ENCODE results near the gene OLFM2.
A peak's percentile ranks its signal among the peaks of the same experiment; 100 is the strongest.
"Not testable (repeated sequence)": the region's sequence is repeated elsewhere in the genome, so short reads cannot be mapped to it uniquely, and the experiment has no call there.

OLFM2 gene

GRCh38 chr19:9848762-9849161 is 87.6 kb downstream of the OLFM2 start:
- H3K27me3 ChIP-seq (ENCODE audit: insufficient read depth, low read length, poor library complexity): no peaks in the 10 kb centered on the region
- no peak overlapping the region for H3K4me3 ChIP-seq (ENCODE audit: low read length)
- H3K79me1 ChIP-seq (ENCODE audit: low read length): no peaks in the 10 kb centered on the region
- no peak overlapping the region for H2BK5ac ChIP-seq (ENCODE audit: low read length)
- H3K9ac ChIP-seq (ENCODE audit: low read length): no peak overlapping the region
- no peak overlapping the region for H4K8ac ChIP-seq (ENCODE audit: low read depth, low read length)
- no peak overlapping the region for H4K5ac ChIP-seq (ENCODE audit: low read length)
- H2AK5ac ChIP-seq (ENCODE audit: low read length): no peak overlapping the region
- no peak overlapping the region for H2BK120ac ChIP-seq (ENCODE audit: low read depth, low read length)
- no peak overlapping the region for H3K27ac ChIP-seq (ENCODE audit: low read depth, low read length)
- no peak overlapping the region for H3K23ac ChIP-seq (ENCODE audit: low read length)
- H3K56ac ChIP-seq (ENCODE audit: low read length): no peak overlapping the region
- no peak overlapping the region for H3K4ac ChIP-seq (ENCODE audit: low read depth, low read length)
- no peaks in the 10 kb centered on the region for H3K79me2 ChIP-seq (ENCODE audit: control insufficient read depth, insufficient read depth, low read length)
- no CpG with 5 or more reads among the region's 23 CpGs for WGBS (ENCODE audit: extremely low coverage, insufficient coverage, low lambda C conversion rate)
- no peaks in the 10 kb centered on the region for H3K4me1 ChIP-seq (ENCODE audit: control insufficient read depth, low read depth, low read length)
- H3K36me3 ChIP-seq (ENCODE audit: control insufficient read depth, insufficient read depth, low read length): no peaks in the 10 kb centered on the region
- H3K18ac ChIP-seq (ENCODE audit: low read length): no peak overlapping the region
- H2BK15ac ChIP-seq (replicated peaks; ENCODE audit: low read depth): no peak overlapping the region
- H3K4me2 ChIP-seq (ENCODE audit: low read length): no peak overlapping the region
- no peak for DNase-seq

DNA sequence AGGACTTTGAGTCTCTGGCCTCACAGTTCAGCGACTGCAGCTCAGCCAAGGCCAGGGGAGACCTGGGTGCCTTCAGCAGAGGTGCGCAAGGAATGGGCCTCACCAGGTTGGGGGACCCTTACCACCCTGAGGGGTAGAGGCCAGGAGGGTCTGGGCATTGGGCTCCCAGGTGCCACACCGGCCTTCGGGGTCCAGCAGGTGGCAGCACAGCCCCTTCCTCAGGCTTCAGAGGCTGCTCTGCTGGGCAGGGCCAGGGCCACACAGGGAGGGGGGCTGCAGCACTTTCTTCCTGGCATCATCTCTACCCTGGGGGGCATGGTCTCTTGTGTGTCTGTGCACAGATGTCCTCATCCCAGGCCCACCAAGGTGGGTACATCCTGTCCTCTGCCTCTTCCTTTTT is 88.3 kb downstream of the OLFM2 start:
- Histone ChIP-seq H3K79me1 (ENCODE audit: low read length) (no peaks in the 10 kb centered on the region), H4K8ac (ENCODE audit: low read depth, low read length) (no peak overlapping the region), H3K18ac (ENCODE audit: low read length) (no peak overlapping the region), H3K4me1 (ENCODE audit: control insufficient read depth, low read depth, low read length) (no peaks in the 10 kb centered on the region), H3K56ac (ENCODE audit: low read length) (no peak overlapping the region), H3K4ac (ENCODE audit: low read depth, low read length) (no peak overlapping the region), H2BK15ac (replicated peaks; ENCODE audit: low read depth) (no peak overlapping the region), H2BK120ac (ENCODE audit: low read depth, low read length) (no peak overlapping the region), H2BK5ac (ENCODE audit: low read length) (no peak overlapping the region), H3K23ac (ENCODE audit: low read length) (no peak overlapping the region), H3K9ac (ENCODE audit: low read length) (no peak overlapping the region), H2AK5ac (ENCODE audit: low read length) (no peak overlapping the region), H4K5ac (ENCODE audit: low read length) (no peak overlapping the region), H3K4me3 (ENCODE audit: low read length) (no peak overlapping the region), H3K79me2 (ENCODE audit: control insufficient read depth, insufficient read depth, low read length) (no peaks in the 10 kb centered on the region), H3K27ac (ENCODE audit: low read depth, low read length) (no peak overlapping the region), H3K36me3 (ENCODE audit: control insufficient read depth, insufficient read depth, low read length) (no peaks in the 10 kb centered on the region), H3K27me3 (ENCODE audit: insufficient read depth, low read length, poor library complexity) (no peaks in the 10 kb centered on the region), H3K4me2 (ENCODE audit: low read length) (no peak overlapping the region)
- no CpG with 5 or more reads among the region's 4 CpGs for WGBS (ENCODE audit: extremely low coverage, insufficient coverage, low lambda C conversion rate)
- DNase-seq: peak; percentile 42

- H3K79me1 ChIP-seq (ENCODE audit: low read length): no peaks in the 10 kb centered on the region
- DNase-seq: peak; percentile 83
- H3K23ac ChIP-seq (ENCODE audit: low read length): no peak overlapping the region
- H4K5ac ChIP-seq (ENCODE audit: low read length): no peak overlapping the region
- H3K9ac ChIP-seq (ENCODE audit: low read length): no peak overlapping the region
- no peak overlapping the region for H3K18ac ChIP-seq (ENCODE audit: low read length)
- H2BK5ac ChIP-seq (ENCODE audit: low read length): no peak overlapping the region
- H2BK15ac ChIP-seq (replicated peaks; ENCODE audit: low read depth): no peak overlapping the region
- no peak overlapping the region for H3K4ac ChIP-seq (ENCODE audit: low read depth, low read length)
- no peak overlapping the region for H4K8ac ChIP-seq (ENCODE audit: low read depth, low read length)
- no peak overlapping the region for H3K4me3 ChIP-seq (ENCODE audit: low read length)
- no peak overlapping the region for H3K27ac ChIP-seq (ENCODE audit: low read depth, low read length)
- no peak overlapping the region for H2BK120ac ChIP-seq (ENCODE audit: low read depth, low read length)
- no peak overlapping the region for H3K56ac ChIP-seq (ENCODE audit: low read length)
- no CpG with 5 or more reads among the region's 13 CpGs for WGBS (ENCODE audit: extremely low coverage, insufficient coverage, low lambda C conversion rate)
- H3K4me1 ChIP-seq (ENCODE audit: control insufficient read depth, low read depth, low read length): no peaks in the 10 kb centered on the region
- no peaks in the 10 kb centered on the region for H3K27me3 ChIP-seq (ENCODE audit: insufficient read depth, low read length, poor library complexity)
- no peak overlapping the region for H2AK5ac ChIP-seq (ENCODE audit: low read length)
- no peaks in the 10 kb centered on the region for H3K79me2 ChIP-seq (ENCODE audit: control insufficient read depth, insufficient read depth, low read length)
- no peaks in the 10 kb centered on the region for H3K36me3 ChIP-seq (ENCODE audit: control insufficient read depth, insufficient read depth, low read length)
- H3K4me2 ChIP-seq (ENCODE audit: low read length): no peak overlapping the region
Observed at GRCh38 chr19:9847087-9847671, 89.1 kb downstream of the OLFM2 start.

DNA sequence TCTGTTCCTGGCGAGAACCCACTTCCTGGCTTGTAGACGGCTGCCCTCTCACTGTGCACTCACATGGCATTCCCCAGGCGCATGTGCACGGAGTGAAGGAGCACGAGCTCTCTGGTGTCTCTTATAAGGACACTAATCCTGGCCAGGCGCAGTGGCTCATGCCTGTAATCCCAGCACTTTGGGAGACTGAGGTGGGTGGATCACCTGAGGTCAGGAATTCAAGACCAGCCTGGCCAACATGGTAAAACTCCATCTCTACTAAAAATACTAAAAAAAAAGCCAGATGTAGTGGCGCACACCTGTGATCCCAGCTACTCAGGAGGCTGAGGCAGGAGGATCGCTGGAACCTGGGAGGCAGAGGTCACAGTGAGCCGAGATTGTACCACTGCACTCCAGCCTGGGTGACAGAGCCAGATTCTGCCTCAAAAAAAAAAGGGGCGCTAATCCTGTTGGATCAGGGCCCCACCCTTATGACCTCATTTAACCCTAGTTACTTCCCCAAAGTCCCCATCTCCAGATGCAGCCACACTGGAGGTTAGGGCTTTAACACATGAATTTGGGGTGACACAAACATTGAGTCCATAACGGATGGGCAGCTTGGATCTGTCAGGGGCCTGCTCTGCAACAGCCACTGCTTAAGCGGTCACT is 92.6 kb downstream of the OLFM2 start:
- not testable (repeated sequence) for H4K8ac ChIP-seq (ENCODE audit: low read depth, low read length); H3K9ac ChIP-seq (ENCODE audit: low read length); H3K4ac ChIP-seq (ENCODE audit: low read depth, low read length); H3K18ac ChIP-seq (ENCODE audit: low read length); H3K27ac ChIP-seq (ENCODE audit: low read depth, low read length); H3K4me3 ChIP-seq (ENCODE audit: low read length); H3K56ac ChIP-seq (ENCODE audit: low read length); H3K23ac ChIP-seq (ENCODE audit: low read length); H2BK120ac ChIP-seq (ENCODE audit: low read depth, low read length); H2BK15ac ChIP-seq (replicated peaks; ENCODE audit: low read depth); H3K79me2 ChIP-seq (ENCODE audit: control insufficient read depth, insufficient read depth, low read length); H2BK5ac ChIP-seq (ENCODE audit: low read length); H3K4me2 ChIP-seq (ENCODE audit: low read length); H2AK5ac ChIP-seq (ENCODE audit: low read length); H3K79me1 ChIP-seq (ENCODE audit: low read length); H3K36me3 ChIP-seq (ENCODE audit: control insufficient read depth, insufficient read depth, low read length); H3K4me1 ChIP-seq (ENCODE audit: control insufficient read depth, low read depth, low read length); H4K5ac ChIP-seq (ENCODE audit: low read length); DNase-seq; H3K27me3 ChIP-seq (ENCODE audit: insufficient read depth, low read length, poor library complexity)
- no CpG with 5 or more reads among the region's 12 CpGs for WGBS (ENCODE audit: extremely low coverage, insufficient coverage, low lambda C conversion rate)

GRCh38 chr19:9842834-9843625 is 93.3 kb downstream of the OLFM2 start:
- Histone ChIP-seq H3K4me2 (ENCODE audit: low read length) (no peak overlapping the region), H3K9ac (ENCODE audit: low read length) (no peak overlapping the region), H3K36me3 (ENCODE audit: control insufficient read depth, insufficient read depth, low read length) (peaks cover 6% of the 10 kb centered on the region), H3K4ac (ENCODE audit: low read depth, low read length) (no peak overlapping the region), H3K4me3 (ENCODE audit: low read length) (no peak overlapping the region), H3K56ac (ENCODE audit: low read length) (no peak overlapping the region), H2BK120ac (ENCODE audit: low read depth, low read length) (no peak overlapping the region), H2AK5ac (ENCODE audit: low read length) (no peak overlapping the region), H3K27me3 (ENCODE audit: insufficient read depth, low read length, poor library complexity) (no peaks in the 10 kb centered on the region), H3K23ac (ENCODE audit: low read length) (no peak overlapping the region), H4K8ac (ENCODE audit: low read depth, low read length) (no peak overlapping the region), H4K5ac (ENCODE audit: low read length) (no peak overlapping the region), H3K27ac (ENCODE audit: low read depth, low read length) (no peak overlapping the region), H2BK5ac (ENCODE audit: low read length) (no peak overlapping the region), H3K4me1 (ENCODE audit: control insufficient read depth, low read depth, low read length) (no peaks in the 10 kb centered on the region), H3K79me1 (ENCODE audit: low read length) (no peaks in the 10 kb centered on the region), H3K79me2 (ENCODE audit: control insufficient read depth, insufficient read depth, low read length) (no peaks in the 10 kb centered on the region), H2BK15ac (replicated peaks; ENCODE audit: low read depth) (no peak overlapping the region), H3K18ac (ENCODE audit: low read length) (no peak overlapping the region)
- no peak for DNase-seq
- no CpG with 5 or more reads among the region's 9 CpGs for WGBS (ENCODE audit: extremely low coverage, insufficient coverage, low lambda C conversion rate)
